ENCODE data around the gene TMEM52B.

Gene TMEM52B

GRCh38 chr12:10174986-10175614 is 3.7 kb upstream of the TMEM52B start:
- H3K27me3 Mint-ChIP-seq (ENCODE audit: low read depth, poor library complexity), result peaks cover 5% of the 10 kb centered on the region
- H3K36me3 Mint-ChIP-seq (ENCODE audit: low read depth), result no peaks in the 10 kb centered on the region
- H3K4me1 Mint-ChIP-seq, result peaks cover 8% of the 10 kb centered on the region
- no peaks in the 10 kb centered on the region for H3K9me3 Mint-ChIP-seq
- no peak overlapping the region for H3K27ac Mint-ChIP-seq
- no peak overlapping the region for H3K4me3 Mint-ChIP-seq
- DNase-seq, result no peak
- no peak for TF ChIP-seq CTCF (IDR thresholded peaks at IDR 0.05)

- Mint-ChIP-seq H3K36me3 (ENCODE audit: low read depth) (no peaks in the 10 kb centered on the region), H3K4me1 (peaks cover 8% of the 10 kb centered on the region)
Observed at GRCh38 chr12:10175846-10176636, 2.8 kb upstream of the TMEM52B start.

GRCh38 chr12:10179776-10180181 is 947 bp downstream of the TMEM52B start:
- no peak for TF ChIP-seq CTCF (IDR thresholded peaks at IDR 0.05)
- Mint-ChIP-seq H3K9me3 (no peaks in the 10 kb centered on the region), H3K4me1 (peaks cover 8% of the 10 kb centered on the region), H3K36me3 (ENCODE audit: low read depth) (no peaks in the 10 kb centered on the region), H3K4me3 (no peak overlapping the region), H3K27ac (no peak overlapping the region), H3K27me3 (ENCODE audit: low read depth, poor library complexity) (peaks cover 11% of the 10 kb centered on the region)
- DNase-seq, result no peak

More at GRCh38 chr12:10175846-10176636, 2.8 kb upstream of the TMEM52B start:
- no peak overlapping the region for H3K27ac Mint-ChIP-seq
- H3K27me3 Mint-ChIP-seq (ENCODE audit: low read depth, poor library complexity), result peaks cover 5% of the 10 kb centered on the region
- no peak for DNase-seq
- TF ChIP-seq CTCF (IDR thresholded peaks at IDR 0.05), result no peak
- no peak overlapping the region for H3K4me3 Mint-ChIP-seq
- H3K9me3 Mint-ChIP-seq, result no peaks in the 10 kb centered on the region

GRCh38 chr12:10182354-10183049 is 3.7 kb downstream of the TMEM52B start:
- Mint-ChIP-seq H3K4me1 (peaks cover 8% of the 10 kb centered on the region), H3K27me3 (ENCODE audit: low read depth, poor library complexity) (peaks cover 14% of the 10 kb centered on the region), H3K36me3 (ENCODE audit: low read depth) (no peaks in the 10 kb centered on the region), H3K27ac (no peak overlapping the region), H3K9me3 (no peaks in the 10 kb centered on the region), H3K4me3 (no peak overlapping the region)
- no peak for TF ChIP-seq CTCF (IDR thresholded peaks at IDR 0.05)
- no peak for DNase-seq

GRCh38 chr12:10184261-10184843 is 5.5 kb downstream of the TMEM52B start:
- Mint-ChIP-seq H3K27ac (no peak overlapping the region), H3K4me1 (peaks cover 2% of the 10 kb centered on the region), H3K9me3 (no peaks in the 10 kb centered on the region), H3K36me3 (ENCODE audit: low read depth) (no peaks in the 10 kb centered on the region), H3K27me3 (ENCODE audit: low read depth, poor library complexity) (peaks cover 14% of the 10 kb centered on the region), H3K4me3 (no peak overlapping the region)
- no peak for TF ChIP-seq CTCF (IDR thresholded peaks at IDR 0.05)
- no peak for DNase-seq
